SK-N-MC (cell line): ENCODE results near the gene CAMSAP1.

Source experiments
- DNase-seq: peaks from one replicate; pipeline ENCODE4 v3.0.0-alpha.2; 2011; ENCODE audit warnings: low read depth, low spot score
- H3K27ac ChIP-seq: fragments of 200-600 bp; sonication (generic); 2 replicates; pipeline ENCODE4 v1.5.1; 2016; ENCODE audit warnings: mixed run types
- H3K36me3 ChIP-seq: fragments of 200-600 bp; sonication (generic); 2 replicates; pipeline ENCODE4 v1.6.1; 2017; ENCODE audit warnings: antibody characterized with exemption, low read length, mixed read lengths; ENCODE audit not compliant: insufficient read depth
- H3K4me3 ChIP-seq: fragments of 200-600 bp; sonication (generic); 2 replicates; pipeline ENCODE4 v1.5.1; 2016
- H3K9ac ChIP-seq: fragments of 200-600 bp; sonication (generic); 2 replicates; pipeline ENCODE4 v1.8.0; 2017; ENCODE audit warnings: mixed run types, mixed read lengths; ENCODE audit not compliant: insufficient read length
- H3K9me3 ChIP-seq: fragments of 200-600 bp; sonication (generic); 2 replicates; pipeline ENCODE4 v1.6.1; 2017; ENCODE audit warnings: low read depth, mild to moderate bottlenecking, antibody characterized with exemption, low read length, moderate library complexity, mixed read lengths
- EZH2 ChIP-seq: fragments of 200-600 bp; sonication (generic); IDR thresholded peaks from one replicate; pipeline ENCODE4 v1.6.1; 2017; ENCODE audit warnings: antibody characterized with exemption
- FOXP2 ChIP-seq: optimal IDR thresholded peaks from 2 replicates; pipeline ENCODE3; 2011; ENCODE audit warnings: mild to moderate bottlenecking, moderate library complexity; ENCODE audit not compliant: insufficient read depth; ENCODE audit errors: extremely low read length, control extremely low read depth
- POLR2AphosphoS5 ChIP-seq: IDR thresholded peaks from 2 replicates; pipeline ENCODE4 v1.6.1; 2012; ENCODE audit warnings: mild to moderate bottlenecking, low read depth, low read length, borderline replicate concordance

Gene CAMSAP1

GRCh38 chr9:135848341-135849047, 58.9 kb downstream of the CAMSAP1 start:
- no peak for DNase-seq
- Histone ChIP-seq H3K27ac (peak overlapping the region; percentile 57; the same call in 1 of the 2 replicates), H3K36me3 (no peaks in the 10 kb centered on the region), H3K9me3 (no peaks in the 10 kb centered on the region), H3K9ac (no peak overlapping the region), H3K4me3 (no peak overlapping the region)
- TF ChIP-seq POLR2AphosphoS5 = no peak
- no peak for TF ChIP-seq EZH2
- TF ChIP-seq FOXP2 = no peak

- no peak overlapping the region for H3K4me3 ChIP-seq
- TF ChIP-seq EZH2 (no peak), FOXP2 (no peak), POLR2AphosphoS5 (no peak)
- peak overlapping the region; percentile 57; the same call in 1 of the 2 replicates for H3K27ac ChIP-seq
- no peak overlapping the region for H3K9ac ChIP-seq
- H3K36me3 ChIP-seq = no peaks in the 10 kb centered on the region
- H3K9me3 ChIP-seq = no peaks in the 10 kb centered on the region
- no peak for DNase-seq
These were observed 59.5 kb downstream of the CAMSAP1 start for GRCh38 chr9:135847833-135848232.

GRCh38 chr9:135840539-135840938, 66.8 kb downstream of the CAMSAP1 start:
- Histone ChIP-seq H3K9me3 (no peaks in the 10 kb centered on the region), H3K9ac (no peak overlapping the region), H3K4me3 (no peak overlapping the region), H3K36me3 (no peaks in the 10 kb centered on the region), H3K27ac (no peak overlapping the region)
- no peak for TF ChIP-seq FOXP2
- no peak for TF ChIP-seq POLR2AphosphoS5
- no peak for TF ChIP-seq EZH2
- no peak for DNase-seq

- no peaks in the 10 kb centered on the region for H3K36me3 ChIP-seq
- TF ChIP-seq FOXP2 (no peak), EZH2 (no peak), POLR2AphosphoS5 (no peak)
- H3K9me3 ChIP-seq = no peaks in the 10 kb centered on the region
- no peak overlapping the region for H3K27ac ChIP-seq
- H3K4me3 ChIP-seq = no peak overlapping the region
- no peak overlapping the region for H3K9ac ChIP-seq
- no peak for DNase-seq
These were observed 67.2 kb downstream of the CAMSAP1 start for GRCh38 chr9:135840107-135840506.

- no peak for TF ChIP-seq POLR2AphosphoS5
- TF ChIP-seq FOXP2 = no peak
- Histone ChIP-seq H3K9ac (no peak overlapping the region), H3K9me3 (no peaks in the 10 kb centered on the region), H3K36me3 (no peaks in the 10 kb centered on the region), H3K27ac (no peak overlapping the region), H3K4me3 (no peak overlapping the region)
- DNase-seq = no peak
These were observed 67.8 kb downstream of the CAMSAP1 start for GRCh38 chr9:135839516-135839915.

GRCh38 chr9:135835131-135835530, 72.2 kb downstream of the CAMSAP1 start:
- H3K36me3 ChIP-seq = no peaks in the 10 kb centered on the region
- no peak for DNase-seq

GRCh38 chr9:135833864-135834263, 73.5 kb downstream of the CAMSAP1 start:
- Histone ChIP-seq H3K36me3 (0 out of 2 replicates have a peak, but pooled peaks cover 1% of the 10 kb centered on the region), H3K9ac (no peak overlapping the region), H3K27ac (no peak overlapping the region), H3K4me3 (no peak overlapping the region), H3K9me3 (no peaks in the 10 kb centered on the region)
- DNase-seq = no peak
- TF ChIP-seq EZH2 = no peak
- no peak for TF ChIP-seq FOXP2
- TF ChIP-seq POLR2AphosphoS5 = no peak

More at GRCh38 chr9:135835131-135835530, 72.2 kb downstream of the CAMSAP1 start:
- Histone ChIP-seq H3K4me3 (no peak overlapping the region), H3K9me3 (no peaks in the 10 kb centered on the region), H3K27ac (no peak overlapping the region), H3K9ac (no peak overlapping the region)
- no peak for TF ChIP-seq EZH2
- TF ChIP-seq FOXP2 = no peak
- no peak for TF ChIP-seq POLR2AphosphoS5

- H3K36me3 ChIP-seq = peaks cover 5% of the 10 kb centered on the region; the same call in 1 of the 2 replicates
- no peak overlapping the region for H3K9ac ChIP-seq
- TF ChIP-seq EZH2 (no peak), FOXP2 (no peak), POLR2AphosphoS5 (no peak)
- H3K9me3 ChIP-seq = no peaks in the 10 kb centered on the region
- no peak overlapping the region for H3K27ac ChIP-seq
- no peak for DNase-seq
- H3K4me3 ChIP-seq = no peak overlapping the region
These were observed 76.8 kb downstream of the CAMSAP1 start for GRCh38 chr9:135830496-135830895.

- no peak overlapping the region for H3K4me3 ChIP-seq
- no peak for DNase-seq
- H3K9me3 ChIP-seq = no peaks in the 10 kb centered on the region
- TF ChIP-seq EZH2 = no peak
- no peak for TF ChIP-seq FOXP2
- no peak for TF ChIP-seq POLR2AphosphoS5
- peaks cover 10% of the 10 kb centered on the region for H3K36me3 ChIP-seq
- no peak overlapping the region for H3K9ac ChIP-seq
- H3K27ac ChIP-seq = no peak overlapping the region
These were observed 78.7 kb downstream of the CAMSAP1 start for GRCh38 chr9:135828656-135829055.
